HUDEP-2 (cell line): ENCODE results near the gene LRBA.
A peak's percentile ranks its signal among the peaks of the same experiment; 100 is the strongest.

ENCODE experiments used
- DNase-seq, 76 experiments: peaks; one replicate each; lab custom pipeline; 2025; ENCODE audit not compliant: unreplicated experiment in 76 of 76; lab: John Stamatoyannopoulos, UW

Gene LRBA

GRCh38 chr4:150475763-150476162 lies 539.3 kb downstream of the LRBA start:
- no peak for DNase-seq

GRCh38 chr4:150464523-150464922 lies 550.6 kb downstream of the LRBA start:
- DNase-seq: no peak

GRCh38 chr4:150462743-150463142 lies 552.3 kb downstream of the LRBA start:
- DNase-seq: no peak

GRCh38 chr4:150461957-150462356 lies 553.1 kb downstream of the LRBA start:
- DNase-seq: no peak

- no peak for DNase-seq
Measured at GRCh38 chr4:150457802-150458201, 557.3 kb downstream of the LRBA start.

- DNase-seq: no peak
Measured at GRCh38 chr4:150451883-150452282, 563.2 kb downstream of the LRBA start.

- DNase-seq: no peak
Measured at GRCh38 chr4:150447356-150447755, 567.7 kb downstream of the LRBA start.

- no peak for DNase-seq
Measured at GRCh38 chr4:150439451-150439933, 575.6 kb downstream of the LRBA start.

GRCh38 chr4:150436598-150437370 lies 578.3 kb downstream of the LRBA start:
- DNase-seq: no peak

GRCh38 chr4:150431221-150431620 lies 583.9 kb downstream of the LRBA start:
- DNase-seq: no peak

- DNase-seq: no peak
Measured at GRCh38 chr4:150425161-150425560, 589.9 kb downstream of the LRBA start.

GRCh38 chr4:150423503-150423902 lies 591.6 kb downstream of the LRBA start:
- DNase-seq: no peak

GRCh38 chr4:150423074-150423473 lies 592.0 kb downstream of the LRBA start:
- DNase-seq: no peak

- DNase-seq: no peak
Measured at GRCh38 chr4:150421612-150422011, 593.5 kb downstream of the LRBA start.

- no peak for DNase-seq
Measured at GRCh38 chr4:150419939-150420338, 595.1 kb downstream of the LRBA start.

- DNase-seq: no peak
Measured at GRCh38 chr4:150418757-150419410, 596.2 kb downstream of the LRBA start.

GRCh38 chr4:150415213-150415612 lies 599.9 kb downstream of the LRBA start:
- no peak for DNase-seq

- DNase-seq: no peak
Measured at GRCh38 chr4:150411520-150411919, 603.6 kb downstream of the LRBA start.

- peak in 54 of 76 experiments; percentile 1 to 61 (median 22) for DNase-seq
Measured at GRCh38 chr4:150402871-150403272, 612.2 kb downstream of the LRBA start.

- DNase-seq: no peak
Measured at GRCh38 chr4:150401083-150401687, 613.9 kb downstream of the LRBA start.

GRCh38 chr4:150395872-150396271 lies 619.2 kb downstream of the LRBA start:
- DNase-seq: no peak

GRCh38 chr4:150394046-150394445 lies 621.0 kb downstream of the LRBA start:
- DNase-seq: no peak
